Psoas muscle (tissue), 8 donors: ENCODE measurements around the gene DNAH9. TPM values are rescaled to one million over a fixed set of nuclear protein-coding genes. Genes with fewer than 3 reads are reported as not detected.

Experiments used
- ATAC-seq, 4 donors: fragments of 200-7000 bp; cut with Tn5 transposase; one replicate each; pipeline ENCODE4 v1.9.1; 2020; ENCODE audit warnings: moderate library complexity in 3 of 4, mild to moderate bottlenecking in 2 of 4
- DNase-seq, 2 donors: peaks; one replicate each; pipeline ENCODE4 v3.0.0-alpha.2; 2020
- H3K27ac ChIP-seq: fragments of 200-600 bp; one replicate; pipeline ENCODE4 v1.8.0; 2022
- H3K27me3 ChIP-seq, 3 donors: fragments of 200-600 bp in 1 of 3; one replicate each; pipeline versions ENCODE4 v1.6.1 to v1.8.0; 2013 to 2022; ENCODE audit warnings: low read length in 2 of 3, mild to moderate bottlenecking in 2 of 3, moderate library complexity in 1 of 3; ENCODE audit not compliant: insufficient read depth in 3 of 3
- H3K36me3 ChIP-seq, 2 donors: fragments of 200-600 bp in 1 of 2; one replicate each; pipeline versions ENCODE4 v1.6.1 to v1.8.0; 2013 to 2022; ENCODE audit warnings: low read depth in 1 of 2, mild to moderate bottlenecking in 1 of 2, moderate library complexity in 1 of 2; ENCODE audit not compliant: insufficient read depth in 1 of 2
- H3K4me1 ChIP-seq: fragments of 200-600 bp; one replicate; pipeline ENCODE4 v1.8.0; 2022
- H3K4me3 ChIP-seq: fragments of 200-600 bp; one replicate; pipeline ENCODE4 v1.8.0; 2022; ENCODE audit warnings: mild to moderate bottlenecking
- H3K9me3 ChIP-seq: fragments of 200-600 bp; one replicate; pipeline ENCODE4 v1.8.0; 2022
- WGBS, 3 donors: extraction: QIAGEN DNeasy Blood & Tissue Kit; methylation state at CpG; one replicate each; pipeline versions ENCODE4 v1.1.6 to v1.1.7; 2013; 5-methylcytosine and 5-hydroxymethylcytosine counted together
- intact Hi-C, 2 donors: fragments of 100-400 bp; cut with DNase I; formaldehyde crosslinking; loops; one replicate each; pipeline versions ENCODE4 v1.11.0 to v1.14.2; 2022
- polyA plus RNA-seq, 3 donors: library from polyadenylated mRNA; stranded (reverse); fragments of 200-250 nt; gene quantifications; one replicate each; pipeline ENCODE4 v1.2.3, GENCODE V29; 2013
- total RNA-seq, 4 donors: library from RNA; stranded (reverse); fragmentation: NEBNext Ultra II Directional in 2 of 4; extraction: Animal tissue kit (Norgen Biotek cat#: 25700) in 2 of 4; gene quantifications; one replicate each; pipeline versions ENCODE4 v1.2.1 to v1.2.4, GENCODE V29; 2021 to 2023
- TF ChIP-seq, protein P1 (sequence below): fragments of 200-600 bp; IDR thresholded peaks from one replicate; pipeline ENCODE4 v1.8.0; 2022; ENCODE audit warnings: antibody characterized with exemption
- donor health status: healthy with polysubstance abuse.
- donor health status: DM: no; HTN: no; CAD: no; lungs with moderate emphysema.
- donor health status: Bipolar disorder and iron deficiency.
- donor health status: healthy.
- donor health status: DM: yes; HTN: yes; CAD: no.
- donor health status: DM: no; HTN: no; CAD: no.
- donor health status: DM: no; HTN: no; CAD: no.
- donor health status: DM: yes; HTN: yes; CAD: no.

Gene DNAH9
- total and polyA plus RNA-seq, 7 donors: 0.01 to 0.05 TPM; not detected in 5

DNA sequence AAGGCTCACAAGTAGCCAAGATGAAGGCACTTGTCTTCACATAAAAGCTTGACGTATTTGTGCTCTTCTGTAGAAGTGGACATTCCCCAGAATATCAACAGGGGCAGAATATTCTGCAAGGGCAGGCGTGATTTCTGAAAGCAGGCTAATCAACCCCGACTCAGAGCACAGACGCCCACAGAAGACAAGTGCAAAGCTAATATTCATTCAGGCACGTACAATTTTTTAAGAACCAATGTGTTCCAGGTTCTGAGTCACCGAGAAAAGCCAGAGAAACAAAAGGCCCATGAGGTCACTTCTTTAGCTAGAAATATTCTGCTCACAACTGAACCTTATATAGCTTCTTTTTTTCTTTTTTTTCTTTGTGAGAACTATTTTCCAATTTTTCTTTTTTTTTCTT lies 121.6 kb downstream of the DNAH9 start:
- intact Hi-C loops: no loop called here
- WGBS, 3 donors: 58 to 63% (median 60%) methylated on average over 6 of the region's 6 CpGs
- Histone ChIP-seq H3K36me3 (no peaks in the 10 kb centered on the region), H3K4me3 (no peak overlapping the region), H3K4me1 (no peaks in the 10 kb centered on the region), H3K27ac (no peak overlapping the region), H3K27me3 (no peaks in the 10 kb centered on the region), H3K9me3 (no peaks in the 10 kb centered on the region)
- ATAC-seq: no peak
- no peak for DNase-seq
- TF ChIP-seq, protein P1, sequence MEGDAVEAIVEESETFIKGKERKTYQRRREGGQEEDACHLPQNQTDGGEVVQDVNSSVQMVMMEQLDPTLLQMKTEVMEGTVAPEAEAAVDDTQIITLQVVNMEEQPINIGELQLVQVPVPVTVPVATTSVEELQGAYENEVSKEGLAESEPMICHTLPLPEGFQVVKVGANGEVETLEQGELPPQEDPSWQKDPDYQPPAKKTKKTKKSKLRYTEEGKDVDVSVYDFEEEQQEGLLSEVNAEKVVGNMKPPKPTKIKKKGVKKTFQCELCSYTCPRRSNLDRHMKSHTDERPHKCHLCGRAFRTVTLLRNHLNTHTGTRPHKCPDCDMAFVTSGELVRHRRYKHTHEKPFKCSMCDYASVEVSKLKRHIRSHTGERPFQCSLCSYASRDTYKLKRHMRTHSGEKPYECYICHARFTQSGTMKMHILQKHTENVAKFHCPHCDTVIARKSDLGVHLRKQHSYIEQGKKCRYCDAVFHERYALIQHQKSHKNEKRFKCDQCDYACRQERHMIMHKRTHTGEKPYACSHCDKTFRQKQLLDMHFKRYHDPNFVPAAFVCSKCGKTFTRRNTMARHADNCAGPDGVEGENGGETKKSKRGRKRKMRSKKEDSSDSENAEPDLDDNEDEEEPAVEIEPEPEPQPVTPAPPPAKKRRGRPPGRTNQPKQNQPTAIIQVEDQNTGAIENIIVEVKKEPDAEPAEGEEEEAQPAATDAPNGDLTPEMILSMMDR: no peak

DNA sequence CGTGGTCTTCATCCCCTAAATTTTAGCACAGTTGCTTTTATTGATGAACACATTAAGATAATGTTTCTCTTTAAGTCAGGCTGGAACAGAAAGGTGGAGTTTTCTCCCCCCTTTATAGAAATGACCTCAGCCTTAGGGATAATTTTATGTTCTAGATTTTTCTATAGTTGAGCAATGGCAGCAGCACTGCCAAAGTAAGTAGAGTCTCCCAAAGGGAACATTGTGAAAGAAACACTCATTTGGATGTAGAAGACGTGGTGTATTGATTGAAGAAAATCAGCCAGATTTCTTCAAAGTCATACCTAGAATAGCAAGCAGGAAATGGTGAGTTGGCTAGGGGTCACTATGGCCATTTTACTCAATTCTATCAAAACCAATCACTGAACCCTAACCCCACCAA lies 122.5 kb downstream of the DNAH9 start:
- DNase-seq (no peak), ATAC-seq (no peak)
- TF ChIP-seq, protein P1: no peak
- 34 to 40% (median 38%) methylated on average over 2 of the region's 2 CpGs for WGBS, 3 donors
- Histone ChIP-seq H3K4me1 (no peaks in the 10 kb centered on the region), H3K27ac (no peak overlapping the region), H3K36me3 (no peaks in the 10 kb centered on the region), H3K9me3 (no peaks in the 10 kb centered on the region), H3K4me3 (no peak overlapping the region), H3K27me3 (no peaks in the 10 kb centered on the region)
- intact Hi-C loops: no loop called here

DNA sequence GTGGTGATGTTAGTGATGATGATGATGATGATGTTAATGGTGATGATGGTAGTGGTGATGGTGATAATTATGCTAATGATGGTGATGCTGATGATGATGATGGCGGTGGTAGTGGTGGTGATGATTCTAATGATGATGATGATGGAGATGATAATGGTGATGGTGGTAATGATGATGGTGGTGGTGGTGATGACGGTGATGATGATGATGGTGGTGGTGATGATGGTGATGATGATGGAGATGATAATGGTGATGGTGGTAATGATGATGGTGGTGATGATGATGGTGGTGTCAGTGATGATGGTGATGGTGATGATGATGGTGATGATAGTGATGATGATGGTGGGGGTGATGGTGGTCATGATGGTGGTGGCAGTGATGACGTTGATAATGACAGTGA lies 132.5 kb downstream of the DNAH9 start:
- WGBS, 3 donors: 93 to 95% (median 94%) methylated on average over 3 of the region's 3 CpGs
- Histone ChIP-seq H3K4me3 (no peak overlapping the region), H3K9me3 (no peaks in the 10 kb centered on the region), H3K36me3 (no peaks in the 10 kb centered on the region), H3K4me1 (no peaks in the 10 kb centered on the region), H3K27ac (no peak overlapping the region), H3K27me3 (no peaks in the 10 kb centered on the region)
- intact Hi-C loops: no loop called here
- DNase-seq (no peak), ATAC-seq (no peak)
- TF ChIP-seq, protein P1: no peak

DNA sequence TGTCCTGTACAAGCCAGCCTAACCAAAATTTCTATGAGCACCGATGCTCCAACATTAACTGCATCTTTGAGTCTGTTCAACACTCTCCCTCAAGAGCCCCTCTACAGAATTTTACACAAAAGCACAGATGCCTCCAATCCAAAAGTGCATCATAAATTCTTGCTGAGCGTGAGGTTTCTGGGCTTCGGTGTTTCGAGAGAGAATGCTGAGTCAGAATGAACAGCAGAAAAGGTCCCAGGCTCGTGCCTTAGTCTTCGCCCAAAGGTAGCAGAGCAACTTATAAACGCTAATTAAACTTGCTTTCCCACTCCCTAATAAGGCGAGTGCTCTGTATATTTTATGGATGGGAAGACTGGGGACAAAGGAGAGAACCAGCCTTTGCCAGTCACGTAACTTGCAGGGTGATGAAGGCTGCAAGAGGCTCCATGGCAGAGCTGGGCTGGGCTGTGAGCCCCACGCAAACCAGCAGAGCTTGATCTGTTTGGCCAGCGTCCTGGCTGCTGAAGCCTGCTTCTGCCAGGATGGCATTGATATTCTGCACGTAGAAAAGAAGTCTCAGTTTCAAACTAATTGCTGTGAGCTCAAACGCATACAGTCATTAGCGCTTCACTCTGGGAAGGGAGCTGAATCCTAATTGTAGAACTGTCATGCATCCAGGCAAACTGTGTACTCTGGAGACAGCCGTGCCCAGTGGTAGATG lies 138.5 kb downstream of the DNAH9 start:
- ATAC-seq: no peak
- 45 to 57% (median 56%) methylated on average over 15 of the region's 15 CpGs for WGBS, 3 donors

More for the DNA sequence above, 138.5 kb downstream of the DNAH9 start:
- Histone ChIP-seq H3K27ac (no peak overlapping the region), H3K36me3 (no peaks in the 10 kb centered on the region), H3K4me3 (no peak overlapping the region), H3K27me3 (no peaks in the 10 kb centered on the region), H3K9me3 (no peaks in the 10 kb centered on the region), H3K4me1 (no peaks in the 10 kb centered on the region)
- intact Hi-C loops: no loop called here
- DNase-seq: no peak
- TF ChIP-seq, protein P1: no peak
